Liver (tissue), 9 donors: ENCODE measurements around the gene INSIG2. TPM values are rescaled to one million over a fixed set of nuclear protein-coding genes. Genes with fewer than 3 reads are reported as not detected.

Source experiments
- DNase-seq: peaks from one replicate; pipeline ENCODE4 v3.0.0-alpha.2; 2017; ENCODE audit warnings: low spot score
- H3K27ac ChIP-seq, 2 donors: one replicate each; pipeline ENCODE4 v1.7.0; 2013; ENCODE audit warnings: inconsistent platforms in 2 of 2, low read length in 2 of 2, control low read depth in 1 of 2, low read depth in 1 of 2, mild to moderate bottlenecking in 1 of 2
- H3K27me3 ChIP-seq, 4 donors: one replicate each; pipeline versions ENCODE4 v1.6.1 to v1.7.0; 2013; ENCODE audit warnings: low read length in 3 of 4, inconsistent platforms in 1 of 4, mild to moderate bottlenecking in 1 of 4, moderate library complexity in 1 of 4; ENCODE audit not compliant: control insufficient read depth in 4 of 4, insufficient read depth in 4 of 4
- H3K36me3 ChIP-seq, 4 donors: one replicate each; pipeline versions ENCODE4 v1.6.1 to v1.7.0; 2013; ENCODE audit warnings: low read length in 3 of 4, mild to moderate bottlenecking in 3 of 4, low read depth in 1 of 4, moderate library complexity in 1 of 4; ENCODE audit not compliant: control insufficient read depth in 4 of 4, insufficient read depth in 3 of 4
- H3K4me1 ChIP-seq, 4 donors: one replicate each; pipeline versions ENCODE4 v1.6.1 to v1.7.0; 2013; ENCODE audit warnings: low read length in 3 of 4, mild to moderate bottlenecking in 3 of 4, moderate library complexity in 1 of 4; ENCODE audit not compliant: control insufficient read depth in 4 of 4, insufficient read depth in 4 of 4
- H3K4me3 ChIP-seq, 3 donors: one replicate each; pipeline versions ENCODE4 v1.6.1 to v1.7.0; 2013; ENCODE audit warnings: low read length in 3 of 3, control low read depth in 1 of 3, low read depth in 1 of 3, mild to moderate bottlenecking in 1 of 3
- H3K9ac ChIP-seq, 2 donors: one replicate each; pipeline ENCODE4 v1.7.0; 2013; ENCODE audit warnings: low read length in 2 of 2, mild to moderate bottlenecking in 2 of 2, moderate library complexity in 2 of 2, control low read depth in 1 of 2, low read depth in 1 of 2
- H3K9me3 ChIP-seq, 4 donors: one replicate each; pipeline versions ENCODE4 v1.6.1 to v1.7.0; 2013; ENCODE audit warnings: low read length in 3 of 4; ENCODE audit not compliant: control insufficient read depth in 4 of 4
- ATF3 ChIP-seq: IDR thresholded peaks from 2 replicates; pipeline ENCODE4 v1.6.1; 2016; ENCODE audit warnings: antibody characterized with exemption
- CTCF ChIP-seq: fragments of 150-350 bp; IDR thresholded peaks from 2 replicates; pipeline ENCODE4 v1.5.1; 2017; ENCODE audit warnings: improper control_type of control experiment, low read depth, low read length; ENCODE audit not compliant: missing input control
- EGR1 ChIP-seq, 2 donors: IDR thresholded peaks; 2 replicates each; pipeline ENCODE4 v1.6.1; 2016 to 2018; ENCODE audit warnings: antibody characterized with exemption in 2 of 2, low read depth in 2 of 2
- FOXA1 ChIP-seq: IDR thresholded peaks from 2 replicates; pipeline ENCODE4 v1.6.1; 2016; ENCODE audit warnings: antibody characterized with exemption
- HNF4A ChIP-seq, 2 donors: conservative IDR thresholded peaks; 2 replicates each; pipeline ENCODE4 v1.6.1; 2016; ENCODE audit warnings: antibody characterized with exemption in 2 of 2, mild to moderate bottlenecking in 2 of 2
- HNF4G ChIP-seq: IDR thresholded peaks from 2 replicates; pipeline ENCODE4 v1.6.1; 2016; ENCODE audit warnings: antibody characterized with exemption
- JUND ChIP-seq, 2 donors: IDR thresholded peaks; 2 replicates each; pipeline ENCODE4 v1.6.1; 2016; ENCODE audit warnings: antibody characterized with exemption in 2 of 2
- MAX ChIP-seq: IDR thresholded peaks from 2 replicates; pipeline ENCODE4 v1.6.1; 2016; ENCODE audit warnings: antibody characterized with exemption
- NR2F2 ChIP-seq: IDR thresholded peaks from 2 replicates; pipeline ENCODE4 v1.6.1; 2016; ENCODE audit warnings: antibody characterized with exemption
- RAD21 ChIP-seq, 2 donors: IDR thresholded peaks; 2 replicates each; pipeline ENCODE4 v1.6.1; 2016; ENCODE audit warnings: antibody characterized with exemption in 2 of 2, mild to moderate bottlenecking in 2 of 2
- RXRA ChIP-seq, 2 donors: IDR thresholded peaks; 2 replicates each; pipeline ENCODE4 v1.6.1; 2017 to 2018; ENCODE audit warnings: antibody characterized with exemption in 2 of 2, mild to moderate bottlenecking in 1 of 2
- SP1 ChIP-seq: IDR thresholded peaks from 2 replicates; pipeline ENCODE4 v1.6.1; 2018; ENCODE audit warnings: antibody characterized with exemption, mild to moderate bottlenecking
- TAF1 ChIP-seq: conservative IDR thresholded peaks from 2 replicates; pipeline ENCODE4 v1.6.1; 2016; ENCODE audit warnings: antibody characterized with exemption, mild to moderate bottlenecking
- YY1 ChIP-seq: IDR thresholded peaks from 2 replicates; pipeline ENCODE4 v1.6.1; 2016; ENCODE audit warnings: antibody characterized with exemption, mild to moderate bottlenecking
- ZBTB33 ChIP-seq: IDR thresholded peaks from 2 replicates; pipeline ENCODE4 v1.6.1; 2016; ENCODE audit warnings: antibody characterized with exemption
- WGBS: extraction: QIAGEN DNeasy Blood & Tissue Kit; methylation state at CpG from one replicate; pipeline ENCODE4 v1.1.7; 2013; 5-methylcytosine and 5-hydroxymethylcytosine counted together
- polyA plus RNA-seq, 2 donors: library from polyadenylated mRNA; stranded (reverse) in 1 of 2; unstranded in 1 of 2; fragments of 200-250 nt in 1 of 2; fragments of >200 nt in 1 of 2; fragmentation: Nextera tagmentation in 1 of 2; extraction: Ambion mirVana in 1 of 2; gene quantifications; one replicate each; pipeline versions ENCODE4 v1.2.1 to v1.2.3, GENCODE V29; 2013 to 2015
- total RNA-seq, 2 donors: library from RNA; depleted of rRNA; stranded (reverse); fragments of >200 nt; gene quantifications; one replicate each; pipeline ENCODE4 v1.2.3, GENCODE V29; 2014
- donor health status: healthy.
- donor health status: healthy.
- donor health status: healthy.
- donor health status: healthy.
- donor health status: healthy.

INSIG2 gene
- total and polyA plus RNA-seq, 4 donors, result 11.3 to 18.5 (median 15.6) TPM

- Histone ChIP-seq H3K36me3 (no peaks in the 10 kb centered on the region), H3K27me3 (no peaks in the 10 kb centered on the region), H3K9me3 (no peaks in the 10 kb centered on the region), H3K4me3 (no peak overlapping the region), H3K4me1 (peaks cover 0 to 31% (median 7%) of the 10 kb centered on the region in 4 donors), H3K9ac (no peak overlapping the region), H3K27ac (peak overlapping the region; percentile 82 to 94)
- no peak for DNase-seq
- 39% methylated on average over 1 of the region's 1 CpG for WGBS
- TF ChIP-seq SP1 (no peak), MAX (no peak), EGR1 (IDR thresholded peaks at IDR 0.05; ENCODE audit: low read depth in 2 of 2) (no peak), HNF4A (conservative IDR thresholded peaks at IDR 0.05) (no peak), HNF4G (no peak), TAF1 (no peak), RAD21 (IDR thresholded peaks at IDR 0.05) (no peak), NR2F2 (no peak)
Observed at GRCh38 chr2:118148133-118148532, 59.9 kb downstream of the INSIG2 start.

- Histone ChIP-seq H3K4me1 (peaks cover 0 to 31% (median 7%) of the 10 kb centered on the region in 4 donors), H3K36me3 (no peaks in the 10 kb centered on the region), H3K9ac (peak overlapping the region in 1 of 2 donors; percentile 29), H3K4me3 (no peak overlapping the region), H3K27ac (peak overlapping the region in 1 of 2 donors; percentile 82), H3K9me3 (no peaks in the 10 kb centered on the region), H3K27me3 (no peaks in the 10 kb centered on the region)
- WGBS, result 63% methylated on average over 3 of the region's 3 CpGs
- TF ChIP-seq ZBTB33 (no peak), SP1 (no peak), FOXA1 (no peak), RAD21 (IDR thresholded peaks at IDR 0.05) (peak; percentile 78 to 81), CTCF (peak; percentile 52), HNF4A (conservative IDR thresholded peaks at IDR 0.05) (no peak), RXRA (IDR thresholded peaks at IDR 0.05) (no peak)
- DNase-seq, result no peak
Observed at GRCh38 chr2:118148809-118149208, 60.5 kb downstream of the INSIG2 start.

GRCh38 chr2:118150294-118150693 is 62.0 kb downstream of the INSIG2 start:
- TF ChIP-seq EGR1 (IDR thresholded peaks at IDR 0.05; ENCODE audit: low read depth in 2 of 2) (no peak), YY1 (no peak), SP1 (no peak), RAD21 (IDR thresholded peaks at IDR 0.05) (no peak), TAF1 (no peak), FOXA1 (no peak), ATF3 (no peak), JUND (IDR thresholded peaks at IDR 0.05) (no peak), NR2F2 (no peak), CTCF (no peak), ZBTB33 (no peak)
- Histone ChIP-seq H3K9ac (no peak overlapping the region), H3K4me1 (peaks cover 0 to 31% (median 7%) of the 10 kb centered on the region in 4 donors), H3K27me3 (no peaks in the 10 kb centered on the region), H3K9me3 (no peaks in the 10 kb centered on the region), H3K4me3 (no peak overlapping the region), H3K36me3 (no peaks in the 10 kb centered on the region), H3K27ac (no peak overlapping the region)
- no peak for DNase-seq
